KG1 (cell line): ENCODE measurements around the gene GMPR2.
"Not testable (repeated sequence)": the region's sequence is repeated elsewhere in the genome, so short reads cannot be mapped to it uniquely, and the experiment has no call there.

Source experiments
- DNase-seq: peaks from one replicate; lab custom pipeline; 2025; lab: John Stamatoyannopoulos, UW

GMPR2 gene

GRCh38 chr14:24231263-24232120, 1.2 kb upstream of the GMPR2 start:
- no peak for DNase-seq

- peak; percentile 92 for DNase-seq
These were observed 546 bp upstream of the GMPR2 start, which contains the start of gene NEDD8 for GRCh38 chr14:24232121-24232644. TSS of gene NEDD8 (minus strand) at chr14:24232367. CDS start at chr14:24232267, 100 bp downstream.

- DNase-seq, result no peak
These were observed 773 bp downstream of the GMPR2 start for GRCh38 chr14:24233538-24233866.

DNA sequence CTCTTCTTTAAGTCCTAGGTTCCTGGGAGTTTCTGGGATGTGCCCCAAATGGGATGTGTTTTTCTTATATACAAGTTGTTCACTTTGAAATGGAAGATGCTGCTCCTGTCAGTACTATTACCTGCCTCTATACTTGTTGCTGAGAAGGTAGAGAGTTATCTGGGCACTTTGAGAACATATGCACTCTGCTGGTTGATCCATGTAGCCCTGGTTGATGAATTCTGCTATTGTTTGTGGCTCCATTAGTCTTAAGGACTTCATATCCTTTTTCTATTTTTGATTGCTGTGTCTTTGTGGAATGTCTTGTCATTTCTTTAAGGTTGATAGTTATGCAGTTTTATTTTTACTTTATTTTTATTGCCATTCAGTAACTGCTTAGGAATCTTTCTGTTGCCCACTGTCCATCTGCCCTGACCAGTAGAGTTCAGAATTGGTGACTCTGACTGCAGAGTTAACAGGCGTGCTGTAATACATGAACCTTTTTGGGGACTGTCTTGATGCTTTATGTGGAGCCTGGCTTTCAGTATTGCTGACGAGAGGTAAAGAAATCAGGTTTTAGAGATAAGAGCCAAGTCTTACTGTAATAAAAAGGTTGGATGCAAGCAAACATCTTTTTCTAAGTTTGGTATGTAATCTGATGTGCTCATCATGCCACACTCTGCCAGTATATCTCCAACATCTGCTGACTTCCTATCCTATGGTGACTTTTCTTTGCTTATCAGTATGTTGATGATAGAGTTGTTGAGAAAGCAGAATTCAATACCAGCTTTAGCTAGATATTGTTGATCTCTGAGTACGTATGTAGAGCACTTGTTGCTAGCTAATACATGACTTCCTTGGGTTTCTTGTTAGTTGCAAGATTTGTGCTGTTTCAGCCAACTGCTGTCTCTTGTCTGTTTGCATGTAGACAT, 1.6 kb downstream of the GMPR2 start:
- no peak for DNase-seq

DNA sequence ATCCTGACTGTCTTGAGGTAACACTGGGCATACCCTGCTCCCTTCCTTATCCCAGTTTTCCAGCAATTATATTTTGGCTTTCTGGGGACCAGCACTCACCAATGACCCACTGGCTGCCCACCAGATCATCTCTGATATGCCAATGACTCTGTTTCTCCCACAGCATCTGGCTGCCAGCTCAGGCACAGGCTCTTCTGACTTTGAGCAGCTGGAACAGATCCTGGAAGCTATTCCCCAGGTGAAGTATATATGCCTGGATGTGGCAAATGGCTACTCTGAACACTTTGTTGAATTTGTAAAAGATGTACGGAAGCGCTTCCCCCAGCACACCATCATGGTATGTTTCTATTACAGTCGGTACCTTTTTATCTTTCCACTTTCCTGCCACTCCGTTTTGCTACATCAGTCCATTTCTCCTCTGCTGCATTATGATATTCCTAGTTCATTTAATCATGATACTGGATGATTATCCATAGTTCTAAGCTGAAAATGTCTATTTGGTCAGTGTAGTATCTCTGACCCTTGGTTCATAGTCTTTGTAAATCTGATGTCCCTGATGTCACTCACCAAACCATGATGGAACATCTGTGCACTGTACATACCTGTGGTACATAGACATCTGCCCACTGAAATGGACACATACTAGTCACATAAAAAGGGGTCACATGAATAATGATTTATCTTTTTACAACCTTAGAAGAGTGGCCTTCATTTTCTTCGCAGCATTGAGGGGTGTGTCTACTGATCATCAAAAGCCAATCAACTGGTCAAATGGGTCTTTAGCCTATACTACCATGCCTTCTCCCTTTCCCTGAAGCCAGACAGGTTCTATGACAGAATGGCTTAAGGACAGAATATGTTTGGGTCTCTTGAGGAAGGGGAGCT, 3.3 kb downstream of the GMPR2 start:
- no peak for DNase-seq

GRCh38 chr14:24236689-24237462, 4.1 kb downstream of the GMPR2 start:
- no peak for DNase-seq

GRCh38 chr14:24237463-24237955, 4.8 kb downstream of the GMPR2 start:
- no peak for DNase-seq

- DNase-seq, result no peak
These were observed 5.4 kb downstream of the GMPR2 start for GRCh38 chr14:24238123-24238522.

- no peak for DNase-seq
These were observed 5.9 kb downstream of the GMPR2 start for GRCh38 chr14:24238527-24239037.

GRCh38 chr14:24240110-24240918, 7.6 kb downstream of the GMPR2 start:
- no peak for DNase-seq

DNA sequence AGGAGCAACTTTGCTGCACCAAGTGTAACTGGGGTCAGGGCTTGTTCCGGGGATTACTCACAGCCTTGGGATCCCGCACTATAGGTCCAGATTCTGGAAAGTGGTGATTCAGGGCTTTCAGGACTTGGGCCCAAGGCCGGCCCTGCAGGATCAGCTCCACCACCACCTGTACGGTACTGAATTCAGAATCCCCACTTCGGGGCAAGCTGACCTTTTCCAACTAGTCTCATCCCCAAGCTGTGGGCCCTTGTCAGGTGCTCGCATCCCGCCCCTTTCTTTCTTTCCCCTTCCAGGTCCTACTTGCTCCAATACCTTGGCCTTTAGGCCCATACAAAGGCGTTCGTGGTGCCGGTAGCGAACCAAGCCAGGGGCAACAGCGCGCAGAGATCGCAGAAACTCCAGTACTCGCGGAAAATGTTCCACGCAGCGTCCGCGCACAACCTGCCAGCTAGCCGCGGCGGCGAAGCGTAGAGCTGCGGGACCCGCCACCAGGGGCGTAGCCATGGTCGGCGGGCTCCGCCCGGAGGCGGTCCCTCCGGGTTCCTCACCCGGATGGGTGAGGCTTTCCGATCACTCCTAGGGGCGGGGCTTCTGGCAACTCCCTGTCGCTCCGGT, 9.2 kb downstream of the GMPR2 start:
- DNase-seq, result peak; percentile 99

GRCh38 chr14:24243336-24243836, 10.7 kb downstream of the GMPR2 start:
- DNase-seq, result no peak

- not testable (repeated sequence) for DNase-seq
These were observed 12.6 kb downstream of the GMPR2 start for GRCh38 chr14:24245350-24245749.

DNA sequence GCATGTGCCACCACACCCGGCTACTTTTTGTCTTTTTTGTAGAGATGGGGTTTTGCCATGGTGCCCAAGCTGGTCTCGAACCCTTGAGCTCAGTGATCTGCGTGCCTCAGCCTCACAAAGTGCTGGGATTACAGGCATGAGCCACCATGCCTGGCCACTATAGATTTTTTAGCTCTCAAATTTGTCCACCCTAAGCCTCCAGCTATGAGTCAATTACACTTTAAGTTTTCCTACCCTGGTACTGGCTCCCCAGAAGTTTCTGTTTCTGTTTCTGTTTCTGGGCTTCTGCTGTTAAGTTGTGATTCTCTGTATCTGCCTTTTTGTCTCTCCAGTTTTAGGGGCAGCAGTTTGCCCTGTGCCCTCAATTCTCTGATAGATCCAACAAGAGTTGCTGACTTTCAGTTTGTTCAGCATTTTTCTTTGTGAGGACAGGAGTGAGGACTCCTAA, 14.1 kb downstream of the GMPR2 start:
- DNase-seq, result no peak

- DNase-seq, result no peak
These were observed 14.7 kb downstream of the GMPR2 start for GRCh38 chr14:24247422-24247821.

DNA sequence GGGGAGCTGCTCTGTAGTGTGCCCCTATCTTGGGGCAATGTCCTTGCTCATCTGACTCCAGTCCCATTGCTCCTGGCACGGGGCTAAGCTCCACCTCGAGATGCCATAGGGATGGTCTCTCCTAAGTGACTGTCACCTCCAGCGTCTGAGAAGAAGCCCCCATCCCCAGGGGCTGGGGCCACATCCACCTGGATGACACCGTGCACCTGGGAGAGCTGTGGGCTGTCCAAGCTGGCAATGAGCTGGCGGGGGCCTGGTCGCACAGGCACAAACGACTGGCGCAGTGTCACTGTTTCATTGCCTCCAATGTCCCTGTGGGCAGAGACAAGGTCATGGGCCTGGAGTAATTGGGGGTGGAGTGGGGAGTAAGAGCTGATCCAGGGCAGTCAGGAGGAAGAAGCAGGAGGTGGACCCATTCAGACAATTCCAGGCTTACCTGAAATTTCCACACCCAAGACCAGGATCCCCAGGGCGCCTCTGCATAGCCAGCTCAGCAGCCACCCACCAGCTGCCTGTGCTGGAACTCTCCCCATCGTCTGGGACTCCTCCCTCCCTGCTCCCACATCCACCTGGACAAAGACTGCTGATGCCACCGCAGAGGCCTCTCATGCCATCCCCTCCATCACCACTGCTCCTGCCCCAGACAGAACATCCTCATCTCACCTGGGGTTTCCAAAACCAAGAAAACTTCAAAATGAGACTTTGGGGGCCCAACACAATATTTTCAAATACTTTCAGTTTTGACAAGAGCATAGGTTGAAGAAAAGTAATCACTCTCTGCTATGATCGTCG, 16.7 kb downstream of the GMPR2 start:
- no peak for DNase-seq

DNA sequence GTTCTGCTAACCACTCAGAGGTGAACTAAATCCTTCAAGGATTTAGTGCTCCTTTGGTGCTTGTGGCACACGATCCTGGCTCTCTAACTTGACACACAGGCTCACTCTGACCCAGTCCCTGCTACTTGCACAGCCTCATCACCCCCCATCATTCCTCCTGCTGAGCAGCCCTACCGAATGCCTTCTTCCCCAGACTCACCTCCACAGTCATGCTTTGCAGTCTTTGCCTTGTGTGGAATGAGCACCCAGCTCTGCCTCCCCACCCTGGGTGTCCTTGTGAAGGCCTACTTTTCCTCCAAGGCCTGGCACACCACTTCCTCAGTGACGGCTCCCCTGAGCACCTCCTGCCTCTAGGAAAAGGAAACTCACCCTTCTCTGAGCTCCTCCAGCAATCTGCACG, 17.6 kb downstream of the GMPR2 start:
- DNase-seq, result no peak

DNA sequence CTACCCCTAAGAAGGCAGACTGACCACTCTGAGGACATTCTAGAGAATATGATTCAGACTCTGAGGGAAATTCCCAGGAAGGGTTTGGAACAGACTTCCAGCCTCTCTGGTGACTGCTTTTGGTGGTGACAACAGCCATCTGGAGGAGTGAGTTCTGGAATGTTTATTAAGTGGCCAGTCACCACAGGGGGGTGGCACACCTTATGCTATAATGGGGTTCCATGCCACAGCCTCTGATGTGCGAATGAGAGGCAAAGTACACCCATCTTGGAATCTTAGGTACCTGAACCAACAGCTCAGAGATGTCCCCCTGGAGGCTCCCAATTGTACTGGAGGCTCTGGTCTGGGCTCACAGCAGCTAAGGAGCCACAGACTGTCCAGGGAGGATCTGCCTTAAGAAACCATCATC, 19.2 kb downstream of the GMPR2 start:
- DNase-seq, result no peak
